Right hindlimb (tissue), 1 donor: Measurements from ENCODE around the gene POTEC.
"Not testable (repeated sequence)": the region's sequence is repeated elsewhere in the genome, so short reads cannot be mapped to it uniquely, and the experiment has no call there.

ENCODE experiments used
- DNase-seq: peaks from one replicate; pipeline ENCODE4 v3.0.0-alpha.2; 2018

POTEC gene

DNA sequence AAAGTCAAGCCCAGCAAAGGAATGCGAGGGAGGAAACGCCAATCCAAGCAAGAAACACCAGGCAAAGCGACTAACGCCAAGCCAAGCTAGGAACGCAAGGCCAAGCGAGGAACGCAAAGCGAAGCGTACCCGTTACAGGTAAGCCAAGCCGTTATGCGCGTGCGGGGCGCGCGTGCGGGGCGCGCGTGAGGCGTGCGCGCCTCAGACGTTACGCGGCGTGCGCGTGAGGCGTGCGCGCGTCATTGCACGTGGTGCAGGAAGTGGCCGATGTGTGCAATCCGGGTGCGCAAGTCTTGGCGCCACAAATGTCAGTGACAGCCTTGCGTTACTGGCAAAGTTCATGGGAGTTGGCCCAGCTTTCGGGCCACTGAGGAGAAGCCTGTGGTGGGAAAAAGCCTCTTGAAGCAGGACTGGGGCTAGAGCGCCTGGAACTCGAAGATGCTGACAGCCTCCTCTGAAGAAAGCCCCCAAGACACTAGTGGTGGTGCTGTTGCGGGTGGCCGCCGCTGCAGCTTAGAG, at the start of gene POTEC:
POTEC (minus strand) TSS at position 155 of the 519 bp plus-strand sequence. CDS start 454 bp downstream, outside the sequence.
- DNase-seq, result not testable (repeated sequence)

- no peak for DNase-seq
Measured at GRCh38 chr18:14577971-14578370, 34.6 kb upstream of the POTEC start.

- not testable (repeated sequence) for DNase-seq
Measured at GRCh38 chr18:14559502-14559901, 16.1 kb upstream of the POTEC start.

- DNase-seq, result not testable (repeated sequence)
Measured at GRCh38 chr18:14531659-14532058, 11.7 kb downstream of the POTEC start.

- DNase-seq, result not testable (repeated sequence)
Measured at GRCh38 chr18:14510707-14511106, 32.7 kb downstream of the POTEC start.

GRCh38 chr18:14503691-14504090, 39.7 kb downstream of the POTEC start:
- not testable (repeated sequence) for DNase-seq

- not testable (repeated sequence) for DNase-seq
Measured at GRCh38 chr18:14501894-14502293, 41.5 kb downstream of the POTEC start.

- DNase-seq, result not testable (repeated sequence)
Measured at GRCh38 chr18:14489256-14490014, 54.0 kb downstream of the POTEC start.

DNA sequence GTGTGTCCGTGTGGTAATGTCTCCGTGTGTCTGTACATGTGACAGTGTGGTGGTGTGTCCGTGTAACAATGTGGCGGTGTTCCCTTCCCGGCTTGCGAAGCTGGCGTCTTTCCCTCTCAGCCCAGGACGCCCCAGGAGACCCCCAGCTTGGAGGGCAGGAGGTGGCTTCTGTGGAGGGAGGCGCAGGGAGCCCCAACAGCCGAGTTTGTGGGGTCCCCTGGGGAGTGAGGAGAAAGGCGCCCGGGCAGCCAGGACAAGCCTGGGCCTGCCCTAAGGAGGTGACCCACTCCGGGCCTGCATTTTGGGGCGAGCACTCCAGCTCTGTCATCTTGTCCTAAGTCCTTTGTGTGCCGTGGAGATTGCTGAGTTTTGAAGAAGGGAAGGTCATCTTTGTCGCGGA, 54.6 kb downstream of the POTEC start:
- DNase-seq, result not testable (repeated sequence)

DNA sequence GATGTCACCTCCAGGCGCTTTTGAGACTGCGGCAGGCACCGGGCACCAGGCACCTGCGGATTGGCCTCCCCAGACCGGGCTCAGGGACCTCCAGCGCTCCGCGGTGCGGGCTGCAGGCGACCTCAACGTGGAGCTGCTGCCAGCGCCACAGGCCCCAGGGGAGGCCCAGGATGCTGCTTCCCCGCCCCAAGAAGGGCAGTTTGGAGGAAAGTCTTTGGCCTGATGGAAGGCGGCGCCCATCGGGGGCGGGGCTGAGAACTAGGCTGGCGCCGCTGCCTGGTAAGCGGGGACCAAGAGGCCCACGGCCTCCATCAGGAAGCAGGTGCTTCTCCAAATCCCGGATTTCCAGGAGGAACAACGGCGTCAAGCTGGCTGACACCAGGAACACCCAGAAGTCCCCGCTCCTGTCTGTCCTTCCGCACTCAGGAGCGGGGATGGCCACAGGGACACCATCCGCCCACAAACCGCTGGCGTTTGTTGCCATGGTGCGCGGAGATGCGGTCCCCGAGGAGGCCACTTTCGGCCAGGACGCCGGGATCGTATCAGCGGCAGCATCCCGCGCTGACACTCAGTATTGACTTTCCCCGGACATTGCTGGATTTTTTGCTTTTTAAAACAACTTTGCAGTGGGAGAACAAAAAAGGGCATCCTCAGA, 56.3 kb downstream of the POTEC start:
- DNase-seq, result not testable (repeated sequence)

DNA sequence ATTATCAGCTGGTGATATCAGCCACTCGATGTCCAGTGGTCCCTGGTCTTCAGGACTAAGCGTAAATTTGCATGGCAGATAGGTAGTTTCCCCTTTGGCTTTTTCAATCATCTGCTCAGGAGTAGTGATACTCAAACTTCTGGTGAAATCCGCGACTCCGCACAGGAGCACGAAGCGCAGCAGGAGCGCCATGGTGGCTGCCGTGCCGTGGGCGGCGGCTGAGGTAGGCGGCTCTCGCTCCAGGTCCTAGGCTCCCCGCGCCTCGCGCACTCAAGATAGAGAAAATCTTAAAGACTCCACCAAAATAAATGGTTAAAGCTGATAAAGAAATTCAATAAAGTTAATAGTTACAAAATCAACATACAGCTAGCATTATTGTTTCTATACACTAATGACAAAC, 64.3 kb downstream of the POTEC start:
- DNase-seq, result not testable (repeated sequence)

- DNase-seq, result not testable (repeated sequence)
Measured at GRCh38 chr18:14475520-14475919, 67.9 kb downstream of the POTEC start.

GRCh38 chr18:14474752-14475151, 68.6 kb downstream of the POTEC start:
- not testable (repeated sequence) for DNase-seq

GRCh38 chr18:14474007-14474720, 69.2 kb downstream of the POTEC start:
- not testable (repeated sequence) for DNase-seq

GRCh38 chr18:14473250-14474006, 70.0 kb downstream of the POTEC start:
- DNase-seq, result not testable (repeated sequence)

DNA sequence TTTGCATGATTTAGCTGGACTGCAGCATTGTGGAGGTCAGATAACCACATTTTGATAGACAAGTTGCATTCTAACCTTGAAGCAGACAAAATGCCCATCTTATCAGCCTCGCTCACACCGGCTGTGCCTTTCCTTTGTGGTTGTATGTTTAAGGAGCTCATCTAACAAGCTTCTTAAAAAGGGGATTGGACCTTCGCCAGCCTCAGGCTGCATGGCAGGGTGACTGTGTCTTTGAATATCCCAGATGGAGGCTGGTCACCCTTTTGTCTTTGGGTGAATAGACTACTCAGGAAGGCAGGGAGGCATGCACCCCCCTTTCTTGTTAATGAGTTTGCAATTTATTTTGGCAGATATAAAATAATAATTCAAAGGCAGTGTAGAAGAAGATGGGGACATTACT, 72.1 kb downstream of the POTEC start:
- not testable (repeated sequence) for DNase-seq

DNA sequence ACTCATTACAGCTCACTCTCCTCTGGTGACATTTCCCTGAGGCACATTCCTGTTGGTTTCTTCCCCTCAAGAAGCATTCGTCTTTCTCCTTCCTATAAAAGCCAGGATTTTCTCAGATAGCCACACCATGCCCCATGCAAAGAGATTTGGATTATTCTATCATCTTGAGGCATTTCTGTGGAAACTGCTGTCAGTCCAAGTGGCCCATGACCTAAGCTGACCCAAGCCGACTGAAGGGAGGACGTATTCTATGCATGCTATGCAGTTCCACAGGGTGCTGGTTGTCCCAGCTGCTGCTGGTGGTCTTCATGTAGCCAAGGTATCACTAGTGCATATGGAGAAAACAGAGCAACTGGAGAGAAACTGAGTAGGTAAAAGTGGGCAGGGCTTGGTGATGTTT, 73.0 kb downstream of the POTEC start:
- DNase-seq, result not testable (repeated sequence)

- DNase-seq, result not testable (repeated sequence)
Measured at GRCh38 chr18:14470046-14470445, 73.4 kb downstream of the POTEC start.

- not testable (repeated sequence) for DNase-seq
Measured at GRCh38 chr18:14465989-14466388, 77.4 kb downstream of the POTEC start.
